ENCODE results near the gene UQCR10.

DNA sequence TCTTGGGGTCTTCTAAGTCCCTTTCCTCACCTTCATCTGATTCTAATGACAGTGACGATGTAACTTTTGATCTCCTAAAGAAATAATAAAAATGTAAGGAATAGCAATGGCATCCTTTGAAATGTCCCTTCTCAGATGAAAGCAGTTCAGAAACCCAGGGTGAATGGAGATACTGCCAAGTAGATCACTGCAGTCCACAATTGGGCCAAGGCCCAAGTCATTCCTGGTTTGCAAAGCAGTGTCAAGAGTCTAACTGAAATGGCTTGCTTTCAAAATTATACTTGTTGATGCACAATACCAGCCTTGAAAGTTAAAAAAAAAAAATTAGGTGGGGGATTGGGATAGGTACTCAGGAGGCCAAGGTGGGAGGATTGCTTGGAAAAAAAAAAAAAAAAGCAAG is 50.6 kb downstream of the UQCR10 start:
- no peak for TF ChIP-seq POLR2A (IDR thresholded peaks at IDR 0.05; ENCODE audit: low read depth, low read length)
- no peak for TF ChIP-seq FOS (IDR thresholded peaks at IDR 0.05; ENCODE audit: low read depth, low read length)
- TF ChIP-seq MAFK (IDR thresholded peaks at IDR 0.05; ENCODE audit: low read depth, low read length), result no peak
- TF ChIP-seq, protein P1, sequence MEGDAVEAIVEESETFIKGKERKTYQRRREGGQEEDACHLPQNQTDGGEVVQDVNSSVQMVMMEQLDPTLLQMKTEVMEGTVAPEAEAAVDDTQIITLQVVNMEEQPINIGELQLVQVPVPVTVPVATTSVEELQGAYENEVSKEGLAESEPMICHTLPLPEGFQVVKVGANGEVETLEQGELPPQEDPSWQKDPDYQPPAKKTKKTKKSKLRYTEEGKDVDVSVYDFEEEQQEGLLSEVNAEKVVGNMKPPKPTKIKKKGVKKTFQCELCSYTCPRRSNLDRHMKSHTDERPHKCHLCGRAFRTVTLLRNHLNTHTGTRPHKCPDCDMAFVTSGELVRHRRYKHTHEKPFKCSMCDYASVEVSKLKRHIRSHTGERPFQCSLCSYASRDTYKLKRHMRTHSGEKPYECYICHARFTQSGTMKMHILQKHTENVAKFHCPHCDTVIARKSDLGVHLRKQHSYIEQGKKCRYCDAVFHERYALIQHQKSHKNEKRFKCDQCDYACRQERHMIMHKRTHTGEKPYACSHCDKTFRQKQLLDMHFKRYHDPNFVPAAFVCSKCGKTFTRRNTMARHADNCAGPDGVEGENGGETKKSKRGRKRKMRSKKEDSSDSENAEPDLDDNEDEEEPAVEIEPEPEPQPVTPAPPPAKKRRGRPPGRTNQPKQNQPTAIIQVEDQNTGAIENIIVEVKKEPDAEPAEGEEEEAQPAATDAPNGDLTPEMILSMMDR (conservative IDR thresholded peaks at IDR 0.05; ENCODE audit: low read depth, low read length), result no peak
- TF ChIP-seq CEBPB (IDR thresholded peaks at IDR 0.05; ENCODE audit: low read depth, low read length), result no peak
- no peak for TF ChIP-seq RCOR1 (IDR thresholded peaks at IDR 0.05; ENCODE audit: insufficient replicate concordance, low read length)
- TF ChIP-seq NFE2L2 (IDR thresholded peaks at IDR 0.05; ENCODE audit: low read depth, low read length), result no peak
- no peak for TF ChIP-seq MAZ (IDR thresholded peaks at IDR 0.05; ENCODE audit: borderline replicate concordance, low read depth, low read length)
